Measurements from ENCODE around the gene RAVER1. TPM values are rescaled to one million over a fixed set of nuclear protein-coding genes. Genes with fewer than 3 reads are reported as not detected.

RAVER1 gene
- total and polyA plus RNA-seq, 9 of the 15 experiments (the other 6 are each of a cell fraction or from before 2014, with no cell fraction given) = 0.06 to 113 (median 7.0) TPM

GRCh38 chr19:10269333-10270179 is 63.8 kb downstream of the RAVER1 start (continued):
- TF ChIP-seq TCF3 (CRISPR knock-in tag; IDR thresholded peaks at IDR 0.05) (no peak), BRCA1 (IDR thresholded peaks at IDR 0.05) (no peak), BRCA1 (CRISPR knock-in tag; IDR thresholded peaks at IDR 0.05) (no peak), RB1 (IDR thresholded peaks at IDR 0.05; ENCODE audit: low read depth) (peak; percentile 85), SMAD4 (CRISPR knock-in tag; conservative IDR thresholded peaks at IDR 0.05) (no peak), THRA (IDR thresholded peaks at IDR 0.05) (no peak), ASH1L (IDR thresholded peaks at IDR 0.05; ENCODE audit: borderline replicate concordance, low read depth, partially characterized antibody) (no peak), ZKSCAN3 (CRISPR knock-in tag; IDR thresholded peaks at IDR 0.05) (no peak), USF2 (CRISPR knock-in tag; IDR thresholded peaks at IDR 0.05) (no peak), ZNF668 (CRISPR knock-in tag; IDR thresholded peaks at IDR 0.05) (no peak), HNRNPL (IDR thresholded peaks at IDR 0.05; ENCODE audit: low read depth, low read length) (no peak), CBFA2T3 (IDR thresholded peaks at IDR 0.05) (no peak), EP400 (IDR thresholded peaks at IDR 0.05) (peak; percentile 55), ZNF444 (CRISPR knock-in tag; IDR thresholded peaks at IDR 0.05) (no peak), FOXK1 (CRISPR knock-in tag; IDR thresholded peaks at IDR 0.05; ENCODE audit: borderline replicate concordance) (no peak), ZNF57 (CRISPR knock-in tag; IDR thresholded peaks at IDR 0.05) (no peak), ATF1 (CRISPR knock-in tag; IDR thresholded peaks at IDR 0.05) (no peak), ATF1 (tag; IDR thresholded peaks at IDR 0.05) (no peak), MAFK (IDR thresholded peaks at IDR 0.05; ENCODE audit: low read length) (no peak; the same call in 1 of the 2 replicates), MYC (IDR thresholded peaks at IDR 0.05; ENCODE audit: low read depth, low read length) (peak; percentile 84), MYC (CRISPR knock-in tag; IDR thresholded peaks at IDR 0.05; ENCODE audit: borderline replicate concordance, low read depth) (peak; percentile 66; the same call in 1 of the 2 replicates), NR0B1 (IDR thresholded peaks at IDR 0.05; ENCODE audit: partially characterized antibody) (no peak), RUNX1 (IDR thresholded peaks at IDR 0.05; ENCODE audit: low read depth) (no peak), ZBTB49 (CRISPR knock-in tag; IDR thresholded peaks at IDR 0.05; ENCODE audit: borderline replicate concordance) (no peak), CREB1 (IDR thresholded peaks at IDR 0.05) (no peak), CREB1 (CRISPR knock-in tag; IDR thresholded peaks at IDR 0.05) (peak; percentile 38; the same call in 1 of the 2 replicates)

All from K562 (cell line).